GM18868 (cell line): ENCODE results near the gene LCOR.
A peak's percentile ranks its signal among the peaks of the same experiment; 100 is the strongest.
"Not testable (repeated sequence)": the region's sequence is repeated elsewhere in the genome, so short reads cannot be mapped to it uniquely, and the experiment has no call there.

Source experiments
- ATAC-seq: cut with Tn5 transposase; IDR thresholded peaks from one replicate; pipeline ENCODE4 v1.9.1; 2021; ENCODE audit warnings: mild to moderate bottlenecking, moderate library complexity; ENCODE audit not compliant: unreplicated experiment

Gene LCOR

GRCh38 chr10:96838529-96838928 lies 6.4 kb downstream of the LCOR start:
- ATAC-seq, result no peak

GRCh38 chr10:96840841-96841518 lies 8.9 kb downstream of the LCOR start:
- ATAC-seq, result no peak

GRCh38 chr10:96842896-96843723 lies 11.0 kb downstream of the LCOR start:
- no peak for ATAC-seq

DNA sequence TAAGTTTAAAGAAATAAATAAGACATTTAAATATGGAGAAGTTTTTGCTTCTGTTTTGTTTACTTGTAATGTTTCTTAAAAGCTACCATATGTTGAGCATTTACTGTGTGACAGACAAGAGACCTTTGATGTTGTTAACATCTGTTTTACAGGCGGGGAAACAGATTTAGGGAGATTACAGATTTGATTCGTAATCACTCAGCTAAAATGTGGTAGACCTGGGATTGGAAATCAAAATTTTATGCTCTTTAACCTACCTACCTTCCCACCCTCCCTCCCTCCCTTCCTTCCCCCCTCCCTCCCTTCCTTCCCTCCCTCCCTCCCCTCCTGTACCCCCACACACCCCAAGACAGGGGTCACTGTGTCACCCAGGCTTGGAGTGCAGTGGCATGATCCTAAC lies 11.7 kb downstream of the LCOR start:
- no peak for ATAC-seq

- ATAC-seq, result no peak
Observed at GRCh38 chr10:96846395-96846794, 14.3 kb downstream of the LCOR start.

DNA sequence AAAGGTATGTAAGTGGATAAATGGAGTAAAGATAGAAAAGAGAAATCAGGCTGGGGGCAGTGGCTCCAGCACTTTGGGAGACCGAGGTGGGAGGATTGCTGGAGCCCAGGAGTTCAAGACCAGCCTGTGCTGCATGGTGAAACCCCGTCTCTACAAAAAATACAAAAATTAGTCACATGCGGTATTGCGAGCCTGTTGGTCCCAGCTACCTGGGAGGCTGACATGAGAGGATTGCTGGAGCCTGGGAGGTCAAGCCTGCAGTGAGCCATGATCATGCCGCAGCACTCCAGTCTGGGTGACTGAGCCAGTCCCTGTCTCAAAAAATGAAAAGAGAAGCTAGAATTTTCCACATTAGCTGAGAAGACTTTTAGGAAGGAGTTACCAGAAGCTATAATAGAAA lies 14.8 kb downstream of the LCOR start:
- ATAC-seq, result no peak

DNA sequence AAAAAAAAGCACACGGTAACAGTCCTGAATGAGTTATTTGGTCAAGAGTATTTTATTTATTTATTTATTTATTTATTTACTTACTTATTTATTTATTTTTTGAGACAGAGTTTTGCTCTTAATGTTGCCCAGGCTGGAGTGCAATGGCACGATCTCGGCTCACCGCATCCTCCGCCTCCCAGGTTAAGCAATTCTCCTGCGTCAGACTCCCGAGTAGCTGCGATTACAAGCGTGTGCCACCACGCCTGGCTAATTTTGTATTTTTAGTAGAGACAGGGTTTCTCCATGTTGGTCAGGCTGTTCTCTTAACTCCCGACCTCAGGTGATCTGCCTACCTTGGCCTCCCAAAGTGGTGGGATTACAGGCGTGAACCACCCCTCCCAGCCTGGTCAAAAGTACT lies 15.3 kb downstream of the LCOR start:
- ATAC-seq, result not testable (repeated sequence)

DNA sequence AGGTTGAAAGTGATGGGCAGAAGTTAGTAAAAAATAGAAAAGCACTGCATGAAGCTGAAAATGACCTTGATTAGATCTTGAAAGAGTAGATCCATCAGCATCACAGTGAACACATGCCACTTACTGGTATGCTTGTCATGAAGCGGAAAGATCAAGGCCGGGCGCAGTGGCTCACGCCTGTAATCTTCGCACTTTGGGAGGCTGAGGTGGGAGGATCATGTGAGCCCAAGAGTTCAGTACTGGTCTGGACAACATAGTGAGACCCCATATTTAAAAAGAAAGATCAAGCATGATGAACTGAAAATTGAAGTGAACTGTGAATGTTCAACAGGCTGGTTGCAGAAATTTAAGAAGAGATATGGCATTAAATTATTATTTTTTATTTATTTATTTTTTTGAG lies 18.0 kb downstream of the LCOR start:
- no peak for ATAC-seq

GRCh38 chr10:96850825-96851224 lies 18.7 kb downstream of the LCOR start:
- ATAC-seq, result no peak

GRCh38 chr10:96851281-96851680 lies 19.2 kb downstream of the LCOR start:
- no peak for ATAC-seq

GRCh38 chr10:96856317-96856716 lies 24.2 kb downstream of the LCOR start:
- no peak for ATAC-seq

- no peak for ATAC-seq
Observed at GRCh38 chr10:96857301-96858012, 25.4 kb downstream of the LCOR start.

DNA sequence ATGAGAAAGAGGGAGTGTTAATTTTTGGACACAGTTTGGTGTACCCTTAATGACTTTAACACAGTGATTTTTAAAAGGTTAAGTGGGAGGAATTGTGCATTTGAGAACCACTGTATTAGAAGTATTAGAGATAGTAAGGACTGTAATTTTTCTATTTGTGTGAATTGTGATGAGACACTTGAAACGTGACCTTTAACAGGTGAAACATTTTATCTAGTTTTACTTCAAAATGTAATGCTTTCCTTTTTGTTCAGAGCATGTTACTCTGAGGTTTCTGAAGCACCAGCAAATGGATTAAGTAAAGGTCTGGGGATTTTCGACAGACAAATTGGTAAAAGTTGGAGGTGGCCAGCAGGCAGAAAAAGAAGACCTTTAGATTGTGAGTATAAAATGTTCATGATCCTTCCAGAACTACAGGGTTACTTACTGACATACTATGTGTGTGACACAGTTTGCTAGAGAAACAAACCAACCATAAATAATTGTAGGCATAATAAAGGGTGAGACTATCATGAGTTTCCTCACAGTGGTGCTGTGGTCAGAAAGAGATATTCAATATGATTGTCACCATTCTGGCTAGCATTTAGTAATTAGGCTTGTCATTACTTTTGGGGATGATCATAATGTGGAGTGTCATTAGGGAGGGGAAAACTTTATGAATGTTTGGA lies 26.1 kb downstream of the LCOR start:
- peak; percentile 67 for ATAC-seq

DNA sequence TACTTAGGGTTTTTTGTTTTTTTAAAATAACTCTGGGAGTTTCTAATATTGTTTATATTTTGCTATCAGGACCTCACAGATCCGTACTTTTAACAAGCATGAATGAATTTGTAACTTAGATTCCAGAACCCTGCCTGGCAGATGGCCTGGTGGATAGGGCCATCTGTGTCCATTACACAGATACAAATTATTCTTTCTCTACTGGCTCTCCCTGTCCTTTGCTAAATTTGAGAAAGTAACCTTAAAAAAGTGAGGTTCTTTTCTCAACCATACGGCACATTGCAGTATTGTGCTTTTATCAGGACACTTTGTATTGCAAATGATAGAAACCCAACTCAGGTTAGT lies 26.6 kb downstream of the LCOR start:
- ATAC-seq, result no peak

DNA sequence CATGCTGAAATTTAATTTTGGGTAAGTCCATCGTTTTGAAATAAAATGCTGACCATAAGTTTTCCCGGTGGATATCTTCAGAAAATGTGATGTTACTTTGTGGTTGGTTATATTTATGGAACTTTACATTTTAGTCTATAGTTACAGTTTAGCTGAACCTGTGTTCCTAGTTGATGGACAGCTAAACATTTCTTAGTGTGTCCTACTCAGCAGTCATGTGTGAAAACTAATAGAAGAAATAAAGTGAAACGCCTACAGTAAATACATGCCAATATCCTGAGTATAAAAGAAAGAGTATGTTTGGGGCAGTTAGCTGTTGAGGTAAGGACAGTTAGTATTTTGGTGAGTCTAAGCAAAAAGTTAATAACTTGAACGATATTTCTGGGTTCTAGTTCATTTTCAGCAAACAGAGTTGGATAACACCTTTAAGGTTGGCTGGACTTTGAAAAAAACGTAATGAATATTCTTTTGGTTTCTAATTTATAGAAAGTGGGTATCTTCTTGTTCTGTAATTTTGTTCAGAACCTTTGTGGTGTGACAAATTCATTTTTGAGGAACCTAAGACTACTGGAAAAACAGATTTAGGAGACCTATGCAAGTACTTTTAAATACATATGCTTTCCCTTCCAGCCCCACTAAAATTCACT lies 28.7 kb downstream of the LCOR start:
- no peak for ATAC-seq

DNA sequence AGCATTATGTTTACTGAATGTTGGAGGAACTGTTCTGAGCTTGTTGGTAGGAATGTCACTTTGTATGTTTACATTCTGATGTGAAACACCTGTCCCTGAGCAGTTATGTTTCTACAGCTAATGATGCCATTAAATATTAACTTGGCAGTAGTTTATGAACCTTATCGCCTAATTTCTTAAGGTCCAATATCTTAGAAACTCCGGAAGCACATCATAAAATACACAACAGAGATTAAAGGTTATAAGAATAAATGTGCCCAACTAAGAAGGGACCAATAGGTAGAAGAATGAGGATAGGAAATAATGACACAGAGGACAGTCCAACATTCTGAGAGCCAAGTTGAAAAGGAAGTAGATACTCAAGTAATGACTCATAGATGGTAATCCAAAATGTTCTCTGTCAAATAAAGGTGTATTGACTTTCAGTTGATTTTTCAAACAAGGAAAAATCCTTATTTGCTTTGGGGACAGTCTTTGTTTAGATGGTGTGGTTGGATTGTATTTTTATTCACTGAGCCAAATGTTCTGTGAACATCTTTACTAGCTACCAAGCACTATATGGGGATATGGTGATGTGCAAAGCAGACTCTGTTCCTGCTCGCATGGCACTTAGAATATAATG lies 31.9 kb downstream of the LCOR start:
- ATAC-seq, result peak; percentile 78

- ATAC-seq, result no peak
Observed at GRCh38 chr10:96873086-96873485, 41.0 kb downstream of the LCOR start.

DNA sequence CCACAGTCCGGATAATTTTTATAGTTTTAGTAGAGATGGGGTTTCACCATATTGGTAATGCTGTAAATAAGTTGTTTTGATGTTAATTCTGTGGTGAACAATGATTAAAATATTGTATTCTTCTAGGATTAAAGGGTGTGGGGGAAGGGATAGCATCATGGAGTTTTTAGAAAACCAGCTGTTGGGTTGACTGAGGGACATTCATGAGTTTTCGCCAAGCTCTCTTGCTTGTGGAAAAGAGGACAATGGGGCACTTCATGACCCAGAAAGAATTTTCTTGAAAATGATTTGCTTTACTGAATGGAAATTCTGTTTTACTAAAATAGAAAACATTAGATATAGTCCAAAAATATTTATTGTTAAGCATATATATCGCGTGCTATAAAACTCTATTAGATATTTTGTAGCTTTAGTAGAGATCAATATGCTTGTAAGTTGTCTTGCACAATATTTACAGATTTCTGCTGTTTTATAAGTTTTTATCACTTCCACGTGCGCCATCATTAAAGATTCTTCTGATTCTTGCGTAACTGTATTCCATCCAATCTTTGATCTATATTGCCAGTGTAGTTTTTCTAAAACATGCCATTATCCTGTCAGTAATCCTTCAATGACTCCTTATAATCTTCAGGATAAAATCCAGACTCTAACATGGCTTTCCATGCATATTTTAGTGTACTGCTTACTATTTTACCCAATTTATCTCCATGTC lies 41.8 kb downstream of the LCOR start:
- ATAC-seq, result no peak

DNA sequence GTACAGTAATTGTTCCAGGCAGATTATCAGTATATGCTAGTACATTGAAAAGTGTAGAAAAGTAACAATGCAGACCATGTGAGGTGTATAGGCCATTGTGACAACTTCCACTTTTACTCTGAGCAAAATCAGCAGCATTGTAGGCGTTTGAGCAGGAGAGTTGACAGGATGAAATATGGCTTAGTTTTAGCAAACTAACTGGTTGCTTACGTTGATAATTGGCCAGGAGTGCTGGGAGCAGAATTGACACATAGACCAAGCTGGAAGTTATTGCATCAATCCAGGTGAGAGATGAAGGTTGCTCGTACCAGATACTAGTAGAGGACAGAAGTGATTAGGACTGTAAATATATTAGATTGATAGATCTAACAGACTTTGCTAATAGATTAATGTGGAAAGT lies 46.0 kb downstream of the LCOR start:
- no peak for ATAC-seq

DNA sequence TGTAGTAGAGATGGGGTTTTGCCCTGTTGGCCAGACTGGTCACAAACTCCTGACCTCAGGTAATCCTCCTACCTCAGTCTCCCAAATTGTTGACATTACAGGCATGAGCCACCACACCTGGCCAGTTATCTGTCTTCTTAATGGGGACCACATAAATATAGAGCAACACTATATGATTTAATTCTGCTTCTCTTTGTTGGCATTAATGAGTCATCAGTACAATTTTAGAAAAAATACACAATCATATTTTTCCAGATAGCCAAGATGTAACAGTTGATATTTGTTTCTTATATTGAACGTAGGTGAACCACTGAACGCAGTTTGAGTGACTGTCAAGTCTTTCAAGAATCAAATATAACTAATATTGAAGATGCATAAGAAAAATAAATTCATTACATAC lies 48.5 kb downstream of the LCOR start:
- no peak for ATAC-seq
